Lower lobe of right lung (tissue), 2 donors: ENCODE measurements around the gene TRIOBP. TPM values are rescaled to one million over a fixed set of nuclear protein-coding genes. Genes with fewer than 3 reads are reported as not detected.

Source experiments
- ATAC-seq, 2 donors: fragments of 200-7000 bp; cut with Tn5 transposase; one replicate each; pipeline ENCODE4 v1.9.1; 2020 to 2022; ENCODE audit warnings: mild to moderate bottlenecking in 2 of 2, moderate library complexity in 2 of 2
- DNase-seq: peaks from one replicate; pipeline ENCODE4 v3.0.0-alpha.2; 2020
- H3K27ac ChIP-seq: fragments of 200-600 bp; one replicate; pipeline ENCODE4 v1.8.0; 2022
- H3K27me3 ChIP-seq: fragments of 200-600 bp; one replicate; pipeline ENCODE4 v1.8.0; 2022; ENCODE audit warnings: low read depth
- H3K36me3 ChIP-seq: fragments of 200-600 bp; one replicate; pipeline ENCODE4 v1.8.0; 2022; ENCODE audit warnings: mild to moderate bottlenecking
- H3K4me1 ChIP-seq: fragments of 200-600 bp; one replicate; pipeline ENCODE4 v1.8.0; 2022
- H3K4me3 ChIP-seq: fragments of 200-600 bp; one replicate; pipeline ENCODE4 v1.8.0; 2022; ENCODE audit warnings: mild to moderate bottlenecking
- H3K9me3 ChIP-seq: fragments of 200-600 bp; one replicate; pipeline ENCODE4 v1.8.0; 2022
- intact Hi-C: fragments of 100-400 bp; cut with DNase I; formaldehyde crosslinking; loops from one replicate; pipeline ENCODE4 v1.11.0; 2022
- total RNA-seq: library from RNA; stranded (reverse); fragmentation: NEBNext Ultra II Directional; extraction: Animal tissue kit (Norgen Biotek cat#: 25700); gene quantifications from one replicate; pipeline ENCODE4 v1.2.1, GENCODE V29; 2021
- TF ChIP-seq, protein P1 (sequence below): fragments of 200-600 bp; IDR thresholded peaks from one replicate; pipeline ENCODE4 v1.8.0; 2022; ENCODE audit warnings: antibody characterized with exemption, mild to moderate bottlenecking
- donor health status: DM: no; HTN: yes; CAD: no; lungs with severe emphysema.

The TRIOBP gene
- total RNA-seq, 1 donor from 2014 or later, result 78.8 TPM

DNA sequence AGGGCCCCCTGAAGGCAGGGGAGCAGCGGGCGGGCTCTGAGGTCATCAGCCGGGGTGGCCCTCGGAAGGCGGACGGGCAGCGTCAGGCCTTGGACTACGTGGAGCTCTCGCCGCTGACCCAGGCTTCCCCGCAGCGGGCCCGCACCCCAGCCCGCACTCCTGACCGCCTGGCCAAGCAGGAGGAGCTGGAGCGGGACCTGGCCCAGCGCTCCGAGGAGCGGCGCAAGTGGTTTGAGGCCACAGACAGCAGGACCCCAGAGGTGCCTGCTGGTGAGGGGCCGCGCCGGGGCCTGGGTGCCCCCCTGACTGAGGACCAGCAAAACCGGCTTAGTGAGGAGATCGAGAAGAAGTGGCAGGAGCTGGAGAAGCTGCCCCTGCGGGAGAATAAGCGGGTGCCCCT, 60.8 kb downstream of the TRIOBP start:
- ATAC-seq, result no peak
- peaks cover 78% of the 10 kb centered on the region for H3K36me3 ChIP-seq
- intact Hi-C loops, result no loop called here
- H3K4me1 ChIP-seq, result peaks cover 21% of the 10 kb centered on the region
- DNase-seq, result no peak
- no peaks in the 10 kb centered on the region for H3K9me3 ChIP-seq
- no peak overlapping the region for H3K4me3 ChIP-seq
- TF ChIP-seq, protein P1, sequence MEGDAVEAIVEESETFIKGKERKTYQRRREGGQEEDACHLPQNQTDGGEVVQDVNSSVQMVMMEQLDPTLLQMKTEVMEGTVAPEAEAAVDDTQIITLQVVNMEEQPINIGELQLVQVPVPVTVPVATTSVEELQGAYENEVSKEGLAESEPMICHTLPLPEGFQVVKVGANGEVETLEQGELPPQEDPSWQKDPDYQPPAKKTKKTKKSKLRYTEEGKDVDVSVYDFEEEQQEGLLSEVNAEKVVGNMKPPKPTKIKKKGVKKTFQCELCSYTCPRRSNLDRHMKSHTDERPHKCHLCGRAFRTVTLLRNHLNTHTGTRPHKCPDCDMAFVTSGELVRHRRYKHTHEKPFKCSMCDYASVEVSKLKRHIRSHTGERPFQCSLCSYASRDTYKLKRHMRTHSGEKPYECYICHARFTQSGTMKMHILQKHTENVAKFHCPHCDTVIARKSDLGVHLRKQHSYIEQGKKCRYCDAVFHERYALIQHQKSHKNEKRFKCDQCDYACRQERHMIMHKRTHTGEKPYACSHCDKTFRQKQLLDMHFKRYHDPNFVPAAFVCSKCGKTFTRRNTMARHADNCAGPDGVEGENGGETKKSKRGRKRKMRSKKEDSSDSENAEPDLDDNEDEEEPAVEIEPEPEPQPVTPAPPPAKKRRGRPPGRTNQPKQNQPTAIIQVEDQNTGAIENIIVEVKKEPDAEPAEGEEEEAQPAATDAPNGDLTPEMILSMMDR, result no peak
- no peak overlapping the region for H3K27ac ChIP-seq
- no peaks in the 10 kb centered on the region for H3K27me3 ChIP-seq

DNA sequence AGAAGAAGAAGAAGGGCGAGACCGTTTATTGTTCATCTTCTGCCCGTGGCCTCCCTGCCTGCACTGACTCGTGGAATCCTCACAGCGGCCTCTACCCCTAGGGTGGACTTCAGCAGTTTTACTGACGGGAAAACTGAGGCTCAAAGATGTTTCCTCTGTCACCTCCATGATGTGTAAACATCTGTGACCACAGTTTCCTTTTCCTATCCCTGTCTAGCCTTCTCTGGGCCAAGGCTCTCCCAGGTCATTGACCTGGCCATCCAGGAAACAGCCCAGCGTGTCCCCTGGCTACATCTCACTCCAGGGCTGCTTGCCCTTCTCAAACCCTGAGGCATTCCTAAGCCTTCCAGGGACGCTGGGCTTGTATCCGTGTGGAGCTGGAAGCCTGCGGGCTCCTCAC, 61.8 kb downstream of the TRIOBP start:
- Histone ChIP-seq H3K9me3 (no peaks in the 10 kb centered on the region), H3K27me3 (no peaks in the 10 kb centered on the region), H3K4me1 (peaks cover 10% of the 10 kb centered on the region), H3K36me3 (peaks cover 85% of the 10 kb centered on the region), H3K4me3 (no peak overlapping the region), H3K27ac (no peak overlapping the region)
- no peak for ATAC-seq
- intact Hi-C loops, result no loop called here
- no peak for DNase-seq
- TF ChIP-seq, protein P1, result no peak

DNA sequence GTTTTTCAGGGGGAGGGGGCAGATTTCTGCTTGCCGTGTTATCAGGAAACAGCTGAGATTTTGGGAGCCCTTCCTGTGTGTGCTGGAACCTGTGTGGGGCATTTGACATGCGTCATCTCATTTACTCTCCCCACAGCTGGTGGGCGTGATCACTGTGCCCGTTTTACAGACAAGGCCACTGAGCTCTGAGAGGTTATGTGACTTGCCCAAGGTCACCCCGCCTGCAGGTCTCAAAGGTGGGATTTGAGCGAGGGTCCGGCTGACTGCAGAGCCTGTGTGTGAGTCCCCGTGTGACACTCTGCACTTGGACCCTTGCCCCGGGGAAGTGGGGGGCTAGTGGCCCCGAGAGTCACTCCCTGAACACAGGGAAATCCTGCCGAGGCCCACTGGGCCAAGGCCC, 62.4 kb downstream of the TRIOBP start:
- no peak overlapping the region for H3K27ac ChIP-seq
- H3K4me1 ChIP-seq, result peaks cover 5% of the 10 kb centered on the region
- no peaks in the 10 kb centered on the region for H3K27me3 ChIP-seq
- TF ChIP-seq, protein P1, result no peak
- intact Hi-C loops, result no loop called here
- H3K4me3 ChIP-seq, result no peak overlapping the region
- ATAC-seq (no peak), DNase-seq (no peak)
- H3K36me3 ChIP-seq, result peaks cover 87% of the 10 kb centered on the region
- no peaks in the 10 kb centered on the region for H3K9me3 ChIP-seq

DNA sequence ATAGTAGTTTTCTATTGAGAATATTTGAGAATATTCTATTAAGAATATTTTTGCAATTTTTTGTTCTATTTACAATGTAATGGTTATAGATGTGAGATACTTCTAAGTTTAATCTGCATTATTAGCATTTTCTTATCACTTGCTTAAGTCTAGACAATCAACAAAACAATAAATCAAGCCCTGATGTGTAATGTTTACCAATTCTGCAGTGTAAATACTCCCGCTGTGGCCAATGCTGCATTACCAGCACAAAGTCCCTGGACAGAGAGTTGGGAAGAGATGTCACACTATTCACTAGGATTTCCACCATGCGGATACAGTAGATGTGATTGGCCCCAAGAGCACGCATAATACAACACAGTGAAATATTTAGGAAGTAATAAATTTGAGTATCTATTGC, 63.3 kb downstream of the TRIOBP start:
- Histone ChIP-seq H3K36me3 (peaks cover 88% of the 10 kb centered on the region), H3K4me3 (no peak overlapping the region), H3K4me1 (no peaks in the 10 kb centered on the region), H3K27me3 (no peaks in the 10 kb centered on the region), H3K9me3 (no peaks in the 10 kb centered on the region), H3K27ac (no peak overlapping the region)
- TF ChIP-seq, protein P1, result no peak
- DNase-seq, result no peak
- intact Hi-C loops, result no loop called here
- ATAC-seq, result no peak

DNA sequence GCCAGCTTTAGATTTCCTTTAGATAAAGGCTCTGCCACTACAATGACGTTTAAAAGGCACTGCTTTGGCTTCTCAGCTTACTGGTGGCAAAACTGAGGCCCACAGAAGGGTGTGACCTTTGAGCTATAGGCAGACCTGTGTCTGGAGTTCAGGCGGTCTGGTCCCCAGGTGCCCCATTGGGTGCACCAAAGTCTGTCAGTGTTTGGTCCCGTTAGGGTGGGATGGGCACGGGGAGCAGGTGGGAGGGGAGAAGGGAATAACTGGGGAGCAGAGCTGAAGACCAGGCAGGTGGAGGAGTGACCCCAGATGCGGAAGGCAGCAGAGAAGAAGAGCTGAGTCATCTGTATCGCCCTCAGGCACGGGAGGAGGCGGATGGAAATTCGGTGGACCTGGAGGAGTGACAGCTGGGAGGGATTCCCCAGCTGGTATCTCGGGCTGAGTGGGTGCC, 65.6 kb downstream of the TRIOBP start:
- Histone ChIP-seq H3K27ac (no peak overlapping the region), H3K9me3 (no peaks in the 10 kb centered on the region), H3K27me3 (no peaks in the 10 kb centered on the region), H3K4me3 (no peak overlapping the region), H3K4me1 (no peaks in the 10 kb centered on the region), H3K36me3 (peaks cover 88% of the 10 kb centered on the region)
- ATAC-seq (no peak), DNase-seq (no peak)
- TF ChIP-seq, protein P1, result no peak
- intact Hi-C loops, result no loop called here

DNA sequence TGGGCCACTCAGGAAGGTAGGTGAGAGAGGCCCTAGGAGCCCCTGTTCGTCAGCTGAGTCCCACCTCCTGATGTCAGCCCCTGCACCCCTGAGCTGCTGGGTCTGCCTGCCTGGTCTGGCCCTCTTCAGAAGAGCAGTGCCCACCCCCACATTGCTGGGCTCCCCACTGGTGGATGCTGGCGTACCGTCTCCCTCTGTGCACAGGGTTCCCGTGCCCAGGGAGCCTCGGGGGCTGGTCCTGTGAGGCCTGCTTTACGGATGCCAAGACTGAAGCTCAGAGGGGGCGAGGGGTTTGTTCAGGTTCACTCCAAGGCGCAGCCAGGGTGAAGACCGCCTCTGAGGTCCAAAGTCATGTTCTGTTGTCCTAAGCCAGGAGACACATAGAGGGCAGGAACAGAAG, 66.2 kb downstream of the TRIOBP start:
- Histone ChIP-seq H3K27me3 (no peaks in the 10 kb centered on the region), H3K4me3 (no peak overlapping the region), H3K36me3 (peaks cover 88% of the 10 kb centered on the region), H3K4me1 (no peaks in the 10 kb centered on the region), H3K27ac (no peak overlapping the region), H3K9me3 (no peaks in the 10 kb centered on the region)
- TF ChIP-seq, protein P1, result no peak
- ATAC-seq, result no peak
- no peak for DNase-seq
- intact Hi-C loops, result no loop called here
